ENCODE results near the gene PALMD. TPM values are rescaled to one million over a fixed set of nuclear protein-coding genes. Genes with fewer than 3 reads are reported as not detected.

PALMD gene
- total RNA-seq, 4 donors from 2014 or later = 104 to 250 (median 135) TPM

DNA sequence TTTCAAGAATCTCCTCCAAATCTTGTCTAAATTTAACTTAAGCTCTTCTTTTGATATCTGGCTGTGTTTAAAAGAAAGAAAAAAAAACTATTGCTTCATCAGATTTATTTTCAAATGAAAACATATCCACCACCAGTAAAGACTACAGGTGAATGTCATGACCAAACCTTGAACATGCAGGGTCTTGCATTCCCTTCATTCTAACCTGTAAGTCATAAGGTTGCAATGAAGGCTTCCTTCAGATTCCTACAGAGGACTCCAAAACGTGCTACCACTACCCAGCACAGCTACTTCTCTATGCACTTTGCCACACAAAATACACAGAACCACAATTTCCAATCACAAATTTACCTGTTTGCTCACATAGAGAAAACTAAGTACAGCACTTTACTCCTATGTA, 94.2 kb downstream of the PALMD start:
- TF ChIP-seq, protein P1, sequence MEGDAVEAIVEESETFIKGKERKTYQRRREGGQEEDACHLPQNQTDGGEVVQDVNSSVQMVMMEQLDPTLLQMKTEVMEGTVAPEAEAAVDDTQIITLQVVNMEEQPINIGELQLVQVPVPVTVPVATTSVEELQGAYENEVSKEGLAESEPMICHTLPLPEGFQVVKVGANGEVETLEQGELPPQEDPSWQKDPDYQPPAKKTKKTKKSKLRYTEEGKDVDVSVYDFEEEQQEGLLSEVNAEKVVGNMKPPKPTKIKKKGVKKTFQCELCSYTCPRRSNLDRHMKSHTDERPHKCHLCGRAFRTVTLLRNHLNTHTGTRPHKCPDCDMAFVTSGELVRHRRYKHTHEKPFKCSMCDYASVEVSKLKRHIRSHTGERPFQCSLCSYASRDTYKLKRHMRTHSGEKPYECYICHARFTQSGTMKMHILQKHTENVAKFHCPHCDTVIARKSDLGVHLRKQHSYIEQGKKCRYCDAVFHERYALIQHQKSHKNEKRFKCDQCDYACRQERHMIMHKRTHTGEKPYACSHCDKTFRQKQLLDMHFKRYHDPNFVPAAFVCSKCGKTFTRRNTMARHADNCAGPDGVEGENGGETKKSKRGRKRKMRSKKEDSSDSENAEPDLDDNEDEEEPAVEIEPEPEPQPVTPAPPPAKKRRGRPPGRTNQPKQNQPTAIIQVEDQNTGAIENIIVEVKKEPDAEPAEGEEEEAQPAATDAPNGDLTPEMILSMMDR (IDR thresholded peaks at IDR 0.05; ENCODE audit: low read depth) = no peak

Other genes with a start within 250 kb of the PALMD start
- 10 to 100 TPM in 2 of 4 donors, 1 to 10 TPM in 2; 2.4 to 31.4 (median 8.7) TPM for gene FRRS1, start 120.5 kb downstream of the PALMD start, total RNA-seq
- 10 to 100 TPM; 22.6 to 34.4 (median 30.4) TPM for gene AGL, start 204.2 kb downstream of the PALMD start, total RNA-seq